PC-3 (cell line): Measurements from ENCODE around the gene TRIM42. TPM values are rescaled to one million over a fixed set of nuclear protein-coding genes. Genes with fewer than 3 reads are reported as not detected.

ENCODE experiments used
- ATAC-seq: fragments of 200-7000 bp; cut with Tn5 transposase; 2 replicates; pipeline ENCODE4 v1.9.1; 2020; ENCODE audit warnings: mild to moderate bottlenecking, moderate library complexity
- Bru-seq: library from RNA; stranded (reverse); fragments of 400-500 nt; gene quantifications from one replicate; lab custom pipeline; 2021; lab: Mats Ljungman, UMichigan
- BruChase-seq, 2 experiments: library from RNA; stranded (reverse); fragments of 400-500 nt; gene quantifications; one replicate each; lab custom pipeline; 2021; lab: Mats Ljungman, UMichigan
- BruUV-seq: library from RNA; stranded (reverse); fragments of 400-500 nt; replicated peaks from 2 replicates; lab custom pipeline; 2021; lab: Mats Ljungman, UMichigan
- CTCF ChIA-PET: fragments of 300-600 bp; sonication (Branson Sonifier 250); formaldehyde crosslinking; loops from one replicate; lab custom pipeline; 2022; ENCODE audit warnings: antibody characterized with exemption; lab: Charles Lee
- POLR2A ChIA-PET: fragments of 300-600 bp; sonication (Branson Sonifier 250); formaldehyde crosslinking; loops from one replicate; lab custom pipeline; 2022; ENCODE audit warnings: antibody characterized with exemption; ENCODE audit not compliant: unreplicated experiment; lab: Charles Lee
- DNase-seq: peaks from one replicate; pipeline ENCODE4 v3.0.0-alpha.2; 2015
- H2AFZ ChIP-seq: fragments of 300-600 bp; sonication (generic); 2 replicates; pipeline ENCODE4 v1.6.0; 2016; ENCODE audit warnings: antibody characterized with exemption, low read length
- H3F3A ChIP-seq: fragments of 300-600 bp; sonication (generic); one replicate; pipeline ENCODE4 v1.6.0; 2017; ENCODE audit warnings: antibody characterized with exemption, low read length, control low read depth, mild to moderate bottlenecking; ENCODE audit not compliant: unreplicated experiment
- H3K27ac ChIP-seq: fragments of 300-600 bp; sonication (generic); 2 replicates; pipeline ENCODE4 v1.5.1; 2016; ENCODE audit warnings: mild to moderate bottlenecking, low read length
- H3K27me3 ChIP-seq: fragments of 300-600 bp; sonication (generic); 2 replicates; pipeline ENCODE4 v1.6.1; 2016; ENCODE audit warnings: low read length, mixed read lengths
- H3K36me3 ChIP-seq: fragments of 300-600 bp; sonication (generic); 2 replicates; pipeline ENCODE4 v1.6.1; 2016; ENCODE audit warnings: low read depth, mixed run types, low read length, mixed read lengths
- H3K4me1 ChIP-seq: fragments of 300-600 bp; sonication (generic); 2 replicates; pipeline ENCODE4 v1.5.1; 2016; ENCODE audit warnings: low read length; ENCODE audit not compliant: insufficient read depth
- H3K4me2 ChIP-seq: fragments of 300-600 bp; sonication (generic); 2 replicates; pipeline ENCODE4 v1.6.0; 2016; ENCODE audit warnings: low read length
- H3K4me3 ChIP-seq: fragments of 300-600 bp; sonication (generic); 2 replicates; pipeline ENCODE4 v1.5.1; 2016; ENCODE audit warnings: mild to moderate bottlenecking, low read length, mixed read lengths
- H3K79me2 ChIP-seq: fragments of 300-600 bp; sonication (generic); 2 replicates; pipeline ENCODE4 v1.6.1; 2017; ENCODE audit warnings: low read length, mixed read lengths
- H3K9ac ChIP-seq: fragments of 300-600 bp; sonication (generic); 2 replicates; pipeline ENCODE4 v1.6.0; 2016; ENCODE audit warnings: mild to moderate bottlenecking, low read length
- H3K9me2 ChIP-seq: fragments of 300-600 bp; sonication (generic); replicated peaks from 2 replicates; pipeline ENCODE4 v1.6.1; 2016; ENCODE audit warnings: mixed run types, low read length, mixed read lengths
- H3K9me3 ChIP-seq: fragments of 300-600 bp; sonication (generic); 2 replicates; pipeline ENCODE4 v1.6.1; 2016; ENCODE audit warnings: low read length, mixed read lengths
- H4K20me1 ChIP-seq: fragments of 300-600 bp; sonication (generic); 2 replicates; pipeline ENCODE4 v1.6.1; 2016; ENCODE audit warnings: low read length, mixed read lengths
- CTCF ChIP-seq: fragments of 300-600 bp; sonication (generic); conservative IDR thresholded peaks from 2 replicates; pipeline ENCODE4 v1.5.1; 2017; ENCODE audit warnings: antibody characterized with exemption, low read depth, mild to moderate bottlenecking, low read length
- EZH2 ChIP-seq: fragments of 300-600 bp; sonication (generic); IDR thresholded peaks from one replicate; pipeline ENCODE4 v1.6.1; 2017; ENCODE audit warnings: antibody characterized with exemption, mild to moderate bottlenecking, low read length; ENCODE audit not compliant: unreplicated experiment
- EZH2phosphoT487 ChIP-seq: fragments of 300-600 bp; sonication (generic); IDR thresholded peaks from 2 replicates; pipeline ENCODE4 v1.6.1; 2018; ENCODE audit warnings: mild to moderate bottlenecking, antibody characterized with exemption, low read length, borderline replicate concordance
- intact Hi-C: fragments of 100-400 bp; cut with micrococcal nuclease; formaldehyde crosslinking; loops from 2 replicates; pipeline ENCODE4 v1.9.0; 2023
- long read RNA-seq: library from polyadenylated mRNA; unstranded; transcript quantifications from one replicate; pipeline ENCODE4 v2.0.0, GENCODE V29; 2021; ENCODE audit not compliant: unreplicated experiment
- total RNA-seq: library from RNA; depleted of rRNA; stranded (reverse); fragments of >200 nt; gene quantifications from 2 replicates; pipeline ENCODE4 v1.2.3, GENCODE V29; 2014; rRNA removed

Gene TRIM42
- total RNA-seq (not detected in 2 replicates), Bru-seq, nascent RNA (not detected), BruChase-seq, experiment 1, labeled RNA remaining after a 6-hour chase (not detected), BruChase-seq, experiment 2, labeled RNA remaining after a 2-hour chase (not detected)
- long read RNA-seq: 0 reads

- H3K9me3 ChIP-seq: no peaks in the 10 kb centered on the region
- H4K20me1 ChIP-seq: no peaks in the 10 kb centered on the region
- ChIA-PET POLR2A (no interaction called here), CTCF (no interaction called here)
- no peaks in the 10 kb centered on the region for H3F3A ChIP-seq
- H3K36me3 ChIP-seq: no peaks in the 10 kb centered on the region
- no peaks in the 10 kb centered on the region for H3K27me3 ChIP-seq
- no peaks in the 10 kb centered on the region for H3K79me2 ChIP-seq
- H3K4me3 ChIP-seq: no peak within 1 kb of the TSS
- ATAC-seq (no peak), DNase-seq (no peak)
- H3K9me2 ChIP-seq: no peaks in the 10 kb centered on the region
- BruUV-seq: no TSS peak
- intact Hi-C loops: no loop called here
- no peak within 1 kb of the TSS for H3K9ac ChIP-seq
- H3K4me1 ChIP-seq: no peaks in the 10 kb centered on the region
- H3K4me2 ChIP-seq: no peak within 1 kb of the TSS
- H3K27ac ChIP-seq: no peak within 1 kb of the TSS
- TF ChIP-seq CTCF (no peak), EZH2 (no peak), EZH2phosphoT487 (no peak)
- H2AFZ ChIP-seq: no peak within 1 kb of the TSS
These were observed at the start of gene TRIM42 for GRCh38 chr3:140677764-140678163. Gene TRIM42 (plus strand): TSS chr3:140678064. CDS start chr3:140678230, 166 bp downstream.

GRCh38 chr3:140628606-140629005, 49.3 kb upstream of the TRIM42 start:
- ChIA-PET CTCF (no interaction called here), POLR2A (no interaction called here)
- no peaks in the 10 kb centered on the region for H3K36me3 ChIP-seq
- no TSS peak for BruUV-seq
- H3K27ac ChIP-seq: no peak overlapping the region
- H4K20me1 ChIP-seq: no peaks in the 10 kb centered on the region
- H3F3A ChIP-seq: no peaks in the 10 kb centered on the region
- intact Hi-C loops: no loop called here
- no peak for DNase-seq
- no peak overlapping the region for H3K4me3 ChIP-seq
- H3K9me2 ChIP-seq: no peaks in the 10 kb centered on the region
- H3K4me1 ChIP-seq: peaks cover 35% of the 10 kb centered on the region
- no peaks in the 10 kb centered on the region for H3K9me3 ChIP-seq
- H3K79me2 ChIP-seq: no peaks in the 10 kb centered on the region
- H3K9ac ChIP-seq: no peak overlapping the region
- no peaks in the 10 kb centered on the region for H3K27me3 ChIP-seq
- ATAC-seq: no peak
- no peak overlapping the region for H2AFZ ChIP-seq
- TF ChIP-seq CTCF (no peak), EZH2 (no peak), EZH2phosphoT487 (no peak)
- no peak overlapping the region for H3K4me2 ChIP-seq

- Histone ChIP-seq H2AFZ (no peak overlapping the region), H3K36me3 (no peaks in the 10 kb centered on the region), H3K9me2 (no peaks in the 10 kb centered on the region), H3K4me1 (peaks cover 35% of the 10 kb centered on the region), H3K9ac (no peak overlapping the region), H3K27me3 (no peaks in the 10 kb centered on the region), H3K79me2 (no peaks in the 10 kb centered on the region), H3K4me3 (0 out of 2 replicates have a peak overlapping the region, but pooled peaks have one; percentile 12), H3K9me3 (no peaks in the 10 kb centered on the region), H4K20me1 (no peaks in the 10 kb centered on the region), H3K27ac (peak overlapping the region; percentile 44), H3F3A (no peaks in the 10 kb centered on the region), H3K4me2 (peak overlapping the region; percentile 61)
- TF ChIP-seq EZH2 (no peak), EZH2phosphoT487 (no peak), CTCF (no peak)
- ATAC-seq (no peak), DNase-seq (peak; percentile 89)
- ChIA-PET POLR2A (no interaction called here), CTCF (no interaction called here)
- intact Hi-C loops: no loop called here
- no TSS peak for BruUV-seq
These were observed 48.3 kb upstream of the TRIM42 start for GRCh38 chr3:140629357-140630137.
